Hepatocyte (in vitro differentiated cells): Measurements from ENCODE around the gene POFUT2.

Source experiments
- CTCF ChIP-seq: fragments of 200-600 bp; sonication (generic); IDR thresholded peaks from 2 replicates; pipeline ENCODE4 v1.5.1; 2016; ENCODE audit warnings: antibody characterized with exemption, mild to moderate bottlenecking; ENCODE audit not compliant: poor library complexity
- EZH2 ChIP-seq: fragments of 200-600 bp; sonication (generic); IDR thresholded peaks from 2 replicates; pipeline ENCODE4 v1.6.1; 2016; ENCODE audit warnings: antibody characterized with exemption, mild to moderate bottlenecking, borderline replicate concordance

GRCh38 chr21:45292399-45293219 lies 4.9 kb upstream of the POFUT2 start:
- TF ChIP-seq CTCF (peak; percentile 97), EZH2 (no peak)
